Measurements from ENCODE around the gene LTA4H.

The LTA4H gene

GRCh38 chr12:96029826-96030225, 5.6 kb downstream of the LTA4H start:
- peaks cover 20% of the 10 kb centered on the region for H3K79me2 ChIP-seq
- no peaks in the 10 kb centered on the region for H3K36me3 ChIP-seq (ENCODE audit: control insufficient read depth, insufficient read depth, low read length)
- no peaks in the 10 kb centered on the region for H3K9me3 ChIP-seq (ENCODE audit: control insufficient read depth, low read length)
- H3K9ac ChIP-seq = no peak overlapping the region
- no peak overlapping the region for H2AFZ ChIP-seq
- no peak overlapping the region for H3K27ac ChIP-seq
- no peak overlapping the region for H3K4me2 ChIP-seq (ENCODE audit: low read length)
- TF ChIP-seq, protein P1, sequence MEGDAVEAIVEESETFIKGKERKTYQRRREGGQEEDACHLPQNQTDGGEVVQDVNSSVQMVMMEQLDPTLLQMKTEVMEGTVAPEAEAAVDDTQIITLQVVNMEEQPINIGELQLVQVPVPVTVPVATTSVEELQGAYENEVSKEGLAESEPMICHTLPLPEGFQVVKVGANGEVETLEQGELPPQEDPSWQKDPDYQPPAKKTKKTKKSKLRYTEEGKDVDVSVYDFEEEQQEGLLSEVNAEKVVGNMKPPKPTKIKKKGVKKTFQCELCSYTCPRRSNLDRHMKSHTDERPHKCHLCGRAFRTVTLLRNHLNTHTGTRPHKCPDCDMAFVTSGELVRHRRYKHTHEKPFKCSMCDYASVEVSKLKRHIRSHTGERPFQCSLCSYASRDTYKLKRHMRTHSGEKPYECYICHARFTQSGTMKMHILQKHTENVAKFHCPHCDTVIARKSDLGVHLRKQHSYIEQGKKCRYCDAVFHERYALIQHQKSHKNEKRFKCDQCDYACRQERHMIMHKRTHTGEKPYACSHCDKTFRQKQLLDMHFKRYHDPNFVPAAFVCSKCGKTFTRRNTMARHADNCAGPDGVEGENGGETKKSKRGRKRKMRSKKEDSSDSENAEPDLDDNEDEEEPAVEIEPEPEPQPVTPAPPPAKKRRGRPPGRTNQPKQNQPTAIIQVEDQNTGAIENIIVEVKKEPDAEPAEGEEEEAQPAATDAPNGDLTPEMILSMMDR (IDR thresholded peaks at IDR 0.05) = no peak
- peaks cover 7% of the 10 kb centered on the region for H3K4me1 ChIP-seq
- no peaks in the 10 kb centered on the region for H3K27me3 ChIP-seq (ENCODE audit: control insufficient read depth, insufficient read depth, low read length)
- H3K4me3 ChIP-seq (ENCODE audit: low read depth, low read length) = no peak overlapping the region

DNA sequence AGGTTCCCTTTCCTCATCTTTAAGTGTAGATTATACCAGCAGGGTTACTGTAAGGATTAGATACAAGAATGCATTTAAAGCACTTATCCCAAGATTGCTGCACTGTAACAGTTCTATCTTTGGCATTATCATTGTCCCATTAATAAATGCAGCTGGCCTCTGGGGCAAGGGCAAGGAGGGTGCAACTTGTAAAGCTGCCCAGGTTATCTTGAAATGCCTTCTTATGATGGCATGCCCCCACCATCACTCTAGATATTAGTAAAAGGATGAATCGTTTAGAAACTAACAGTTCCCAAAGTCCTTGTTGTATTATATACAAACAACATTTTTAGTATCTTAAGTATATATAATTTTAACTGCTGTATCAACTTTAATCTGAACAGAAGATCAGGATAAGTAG, 6.8 kb downstream of the LTA4H start:
- no peaks in the 10 kb centered on the region for H3K36me3 ChIP-seq (ENCODE audit: control insufficient read depth, insufficient read depth, low read length)
- H3K27me3 ChIP-seq (ENCODE audit: control insufficient read depth, insufficient read depth, low read length) = no peaks in the 10 kb centered on the region
- H3K27ac ChIP-seq = no peak overlapping the region
- H3K79me2 ChIP-seq = peaks cover 17% of the 10 kb centered on the region
- no peak overlapping the region for H3K9ac ChIP-seq
- no peak overlapping the region for H2AFZ ChIP-seq
- TF ChIP-seq, protein P1 (IDR thresholded peaks at IDR 0.05) = no peak
- no peaks in the 10 kb centered on the region for H3K9me3 ChIP-seq (ENCODE audit: control insufficient read depth, low read length)
- H3K4me1 ChIP-seq = peaks cover under 1% of the 10 kb centered on the region
- H3K4me2 ChIP-seq (ENCODE audit: low read length) = no peak overlapping the region
- H3K4me3 ChIP-seq (ENCODE audit: low read depth, low read length) = no peak overlapping the region

DNA sequence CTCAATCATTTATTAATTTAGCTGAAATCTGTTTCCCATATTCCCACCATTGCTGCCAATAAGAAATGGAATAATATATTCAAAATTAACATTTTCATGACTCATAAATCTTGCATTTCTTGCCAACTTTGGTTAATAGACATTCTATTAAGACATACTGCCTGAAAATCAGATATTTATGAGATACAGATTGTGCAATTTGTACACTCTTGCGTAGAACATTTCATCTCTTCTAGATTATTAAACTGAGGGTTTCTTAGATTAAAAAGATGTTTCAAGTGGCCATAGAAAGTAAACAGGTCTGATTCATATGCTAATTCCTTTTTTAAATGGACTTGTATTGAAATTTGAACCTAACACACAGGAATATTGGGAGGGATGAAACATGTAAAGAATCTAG, 9.1 kb downstream of the LTA4H start:
- TF ChIP-seq, protein P1 (IDR thresholded peaks at IDR 0.05) = no peak
- Histone ChIP-seq H3K27ac (no peak overlapping the region), H3K4me3 (ENCODE audit: low read depth, low read length) (no peak overlapping the region), H2AFZ (no peak overlapping the region), H3K9me3 (ENCODE audit: control insufficient read depth, low read length) (no peaks in the 10 kb centered on the region), H3K4me2 (ENCODE audit: low read length) (no peak overlapping the region), H3K27me3 (ENCODE audit: control insufficient read depth, insufficient read depth, low read length) (no peaks in the 10 kb centered on the region), H3K36me3 (ENCODE audit: control insufficient read depth, insufficient read depth, low read length) (no peaks in the 10 kb centered on the region), H3K79me2 (peaks cover 14% of the 10 kb centered on the region), H3K9ac (no peak overlapping the region), H3K4me1 (no peaks in the 10 kb centered on the region)

DNA sequence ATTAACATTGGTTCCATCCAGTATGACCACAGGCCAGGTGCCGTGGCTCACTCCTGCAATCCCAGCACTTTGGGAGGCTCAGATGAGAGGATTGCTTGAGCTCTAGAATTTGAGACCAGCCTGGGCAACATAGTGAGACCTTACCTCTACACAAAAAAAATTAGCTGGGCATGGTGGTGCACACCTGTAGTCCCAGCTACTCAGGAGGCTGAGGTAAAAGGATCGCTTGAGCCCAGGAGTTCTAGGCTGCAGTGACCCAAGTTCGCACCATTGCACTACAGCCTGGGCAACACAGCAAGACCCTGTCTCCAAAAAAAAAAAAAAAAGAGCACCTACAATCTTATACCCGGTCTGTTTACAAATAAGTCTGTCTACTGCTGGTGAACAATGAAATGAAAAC, 9.9 kb downstream of the LTA4H start:
- Histone ChIP-seq H2AFZ (no peak overlapping the region), H3K27ac (no peak overlapping the region), H3K36me3 (ENCODE audit: control insufficient read depth, insufficient read depth, low read length) (no peaks in the 10 kb centered on the region), H3K9ac (no peak overlapping the region), H3K9me3 (ENCODE audit: control insufficient read depth, low read length) (no peaks in the 10 kb centered on the region), H3K27me3 (ENCODE audit: control insufficient read depth, insufficient read depth, low read length) (no peaks in the 10 kb centered on the region), H3K4me1 (no peaks in the 10 kb centered on the region), H3K4me2 (ENCODE audit: low read length) (no peak overlapping the region), H3K79me2 (peaks cover 13% of the 10 kb centered on the region), H3K4me3 (ENCODE audit: low read depth, low read length) (no peak overlapping the region)
- TF ChIP-seq, protein P1 (IDR thresholded peaks at IDR 0.05) = no peak

DNA sequence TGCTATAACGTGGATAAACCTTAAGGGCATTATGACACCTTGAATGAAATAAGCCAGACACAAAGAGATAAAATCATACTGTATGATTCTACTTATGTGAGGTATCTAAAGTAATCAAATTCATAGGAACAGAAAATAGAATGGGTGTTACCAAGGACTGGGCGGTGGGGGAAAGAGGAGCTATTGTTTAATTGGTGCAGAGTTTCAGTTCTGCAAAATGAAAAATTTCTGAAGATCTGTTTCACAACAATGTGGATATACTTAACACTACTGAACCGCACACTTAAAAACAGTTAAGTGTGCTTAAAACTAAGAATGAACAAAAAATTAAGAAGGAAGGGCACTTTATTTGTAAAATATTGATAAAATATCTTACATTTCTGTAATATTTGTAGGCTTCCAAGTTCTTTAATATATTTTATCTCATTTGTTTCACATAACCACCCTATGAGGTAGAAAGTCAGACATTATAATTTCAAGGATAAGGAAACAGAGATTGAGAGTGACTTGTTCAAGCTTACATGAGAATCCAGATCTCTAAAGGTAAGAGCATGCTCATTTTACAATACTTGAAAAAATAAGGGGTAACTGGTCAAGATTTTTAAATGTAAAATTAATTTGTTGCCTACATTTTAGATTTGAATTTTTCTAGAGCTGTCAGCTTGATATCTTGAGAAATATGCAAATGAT, 14.9 kb downstream of the LTA4H start:
- Histone ChIP-seq H3K27ac (no peak overlapping the region), H3K4me2 (ENCODE audit: low read length) (no peak overlapping the region), H3K9me3 (ENCODE audit: control insufficient read depth, low read length) (no peaks in the 10 kb centered on the region), H2AFZ (no peak overlapping the region), H3K9ac (no peak overlapping the region), H3K4me3 (ENCODE audit: low read depth, low read length) (no peak overlapping the region), H3K79me2 (no peaks in the 10 kb centered on the region), H3K4me1 (no peaks in the 10 kb centered on the region), H3K36me3 (ENCODE audit: control insufficient read depth, insufficient read depth, low read length) (no peaks in the 10 kb centered on the region), H3K27me3 (ENCODE audit: control insufficient read depth, insufficient read depth, low read length) (no peaks in the 10 kb centered on the region)
- TF ChIP-seq, protein P1 (IDR thresholded peaks at IDR 0.05) = no peak
